CD4-positive, alpha-beta T cell treated with Interleukin-2 at 100 ng/mL for 4 hours (primary cell): ENCODE measurements around the gene HAPSTR1.

Experiments
- DNase-seq: peaks from one replicate; pipeline ENCODE4 v3.0.0-alpha.2; 2020; ENCODE audit warnings: low spot score

HAPSTR1 gene

GRCh38 chr16:9123401-9123800, 32.0 kb downstream of the HAPSTR1 start:
- no peak for DNase-seq

- no peak for DNase-seq
Observed at GRCh38 chr16:9123871-9124270, 32.4 kb downstream of the HAPSTR1 start.

- no peak for DNase-seq
Observed at GRCh38 chr16:9124444-9124843, 33.0 kb downstream of the HAPSTR1 start.

GRCh38 chr16:9124908-9125584, 33.6 kb downstream of the HAPSTR1 start:
- no peak for DNase-seq

GRCh38 chr16:9125658-9126505, 34.4 kb downstream of the HAPSTR1 start:
- no peak for DNase-seq

GRCh38 chr16:9126609-9127008, 35.2 kb downstream of the HAPSTR1 start:
- DNase-seq: no peak

- DNase-seq: no peak
Observed at GRCh38 chr16:9128346-9129342, 37.2 kb downstream of the HAPSTR1 start.

GRCh38 chr16:9134306-9134705, 42.9 kb downstream of the HAPSTR1 start:
- no peak for DNase-seq

- DNase-seq: peak; percentile 58
Observed at GRCh38 chr16:9134739-9135138, 43.3 kb downstream of the HAPSTR1 start.

GRCh38 chr16:9135797-9136196, 44.4 kb downstream of the HAPSTR1 start:
- DNase-seq: no peak

GRCh38 chr16:9136596-9136995, 45.2 kb downstream of the HAPSTR1 start:
- no peak for DNase-seq

GRCh38 chr16:9138021-9138680, 46.7 kb downstream of the HAPSTR1 start:
- DNase-seq: no peak

GRCh38 chr16:9138731-9139501, 47.5 kb downstream of the HAPSTR1 start:
- peak; percentile 62 for DNase-seq

GRCh38 chr16:9139965-9140364, 48.5 kb downstream of the HAPSTR1 start:
- DNase-seq: no peak
